Cerebellar cortex (tissue), 1 donor: ENCODE data around the gene RAB9A.
"Not testable (repeated sequence)": the region's sequence is repeated elsewhere in the genome, so short reads cannot be mapped to it uniquely, and the experiment has no call there.

Source experiments
- DNase-seq: peaks from one replicate; pipeline ENCODE4 v3.0.0-alpha.2; 2015; ENCODE audit warnings: low spot score

The RAB9A gene

GRCh38 chrX:13688958-13689740, at the start of gene RAB9A:
Gene RAB9A (plus strand): TSS chrX:13689128. CDS start chrX:13708747, 19,619 bp downstream.
- DNase-seq, result peak; percentile 68

- DNase-seq, result not testable (repeated sequence)
Observed at GRCh38 chrX:13641684-13642083, 47.2 kb upstream of the RAB9A start.

- DNase-seq, result no peak
Observed at GRCh38 chrX:13645464-13646153, 43.3 kb upstream of the RAB9A start.

GRCh38 chrX:13646154-13646549, 42.8 kb upstream of the RAB9A start:
- DNase-seq, result peak; percentile 66

GRCh38 chrX:13647709-13648212, 41.2 kb upstream of the RAB9A start:
- no peak for DNase-seq

- DNase-seq, result not testable (repeated sequence)
Observed at GRCh38 chrX:13648336-13648735, 40.6 kb upstream of the RAB9A start.

GRCh38 chrX:13649838-13650237, 39.1 kb upstream of the RAB9A start:
- DNase-seq, result no peak

GRCh38 chrX:13650318-13650717, 38.6 kb upstream of the RAB9A start:
- DNase-seq, result no peak

- no peak for DNase-seq
Observed at GRCh38 chrX:13651150-13651549, 37.8 kb upstream of the RAB9A start.

GRCh38 chrX:13652287-13652793, 36.6 kb upstream of the RAB9A start:
- DNase-seq, result no peak

GRCh38 chrX:13652850-13653693, 35.9 kb upstream of the RAB9A start, which contains the start of gene TCEANC:
Gene TCEANC (plus strand): TSS chrX:13653141. CDS start chrX:13662509, 9,368 bp downstream.
- DNase-seq, result peak; percentile 94

- no peak for DNase-seq
Observed at GRCh38 chrX:13654116-13654515, 34.8 kb upstream of the RAB9A start.

- no peak for DNase-seq
Observed at GRCh38 chrX:13655674-13656073, 33.3 kb upstream of the RAB9A start.

GRCh38 chrX:13658602-13659001, 30.3 kb upstream of the RAB9A start:
- peak; percentile 64 for DNase-seq

- no peak for DNase-seq
Observed at GRCh38 chrX:13659063-13659462, 29.9 kb upstream of the RAB9A start.

- no peak for DNase-seq
Observed at GRCh38 chrX:13661735-13662288, 27.1 kb upstream of the RAB9A start.

GRCh38 chrX:13662355-13662791, 26.6 kb upstream of the RAB9A start:
- no peak for DNase-seq

- DNase-seq, result no peak
Observed at GRCh38 chrX:13664020-13664419, 24.9 kb upstream of the RAB9A start.

GRCh38 chrX:13666836-13667235, 22.1 kb upstream of the RAB9A start:
- no peak for DNase-seq

GRCh38 chrX:13667919-13668318, 21.0 kb upstream of the RAB9A start:
- DNase-seq, result no peak

- no peak for DNase-seq
Observed at GRCh38 chrX:13669246-13669737, 19.6 kb upstream of the RAB9A start.
